GM12878 (cell line): ENCODE measurements around the gene PGC. TPM values are rescaled to one million over a fixed set of nuclear protein-coding genes. Genes with fewer than 3 reads are reported as not detected.
A peak's percentile ranks its signal among the peaks of the same experiment; 100 is the strongest.

Experiments
- ATAC-seq: fragments of 200-7000 bp; cut with Tn5 transposase; 3 replicates; pipeline ENCODE4 v1.9.1; 2020; ENCODE audit warnings: mild to moderate bottlenecking, moderate library complexity
- BruUV-seq: library from RNA; stranded (reverse); fragments of 400-500 nt; replicated peaks from 2 replicates; lab custom pipeline; 2021; lab: Mats Ljungman, UMichigan
- CTCF ChIA-PET: fragments of 300-600 bp; sonication (Branson Sonifier 250); formaldehyde crosslinking; extraction: SDS; loops from one replicate; lab custom pipeline; 2021; ENCODE audit warnings: inconsistent platforms; lab: Yijun Ruan, JAX
- POLR2A ChIA-PET: fragments of 350-600 bp; formaldehyde crosslinking; extraction: SDS; loops from one replicate; lab custom pipeline; 2021; ENCODE audit warnings: inconsistent platforms; lab: Charles Lee
- RAD21 ChIA-PET: fragments of 300-600 bp; sonication (Branson Sonifier 250); formaldehyde crosslinking; loops from one replicate; lab custom pipeline; 2023; ENCODE audit warnings: antibody characterized with exemption; ENCODE audit not compliant: unreplicated experiment; lab: Charles Lee
- SMC1A ChIA-PET: fragments of 300-600 bp; sonication (Branson Sonifier 250); formaldehyde crosslinking; loops from one replicate; lab custom pipeline; 2023; ENCODE audit not compliant: unreplicated experiment, uncharacterized antibody; lab: Charles Lee
- DNase-seq: peaks from one replicate; pipeline ENCODE4 v3.0.0-alpha.2; 2011; ENCODE audit warnings: low read depth, low spot score
- FAIRE-seq: peaks from 3 replicates; lab custom pipeline; 2011; peaks lifted over from hg19 to GRCh38; lab: Jason Lieb, UNC
- H2AFZ ChIP-seq: 2 replicates; pipeline ENCODE4 v1.6.0; 2011; ENCODE audit warnings: low read depth, low read length, control low read depth; ENCODE audit not compliant: control insufficient read depth
- H3K27ac ChIP-seq: 2 replicates; pipeline ENCODE4 v1.5.1; 2011; ENCODE audit warnings: control low read depth; ENCODE audit not compliant: control insufficient read depth, insufficient read depth
- H3K27me3 ChIP-seq, 2 experiments: replicated peaks in 1 of 2; 2 replicates each; pipeline versions ENCODE4 v1.6.0 to v1.6.1; 2011; ENCODE audit warnings: low read length in 1 of 2; ENCODE audit not compliant: control insufficient read depth in 2 of 2, insufficient read depth in 2 of 2
- H3K36me3 ChIP-seq, 2 experiments: 2 replicates each; pipeline ENCODE4 v1.5.1; 2011; ENCODE audit warnings: low read length in 1 of 2; ENCODE audit not compliant: control insufficient read depth in 2 of 2, insufficient read depth in 2 of 2
- H3K4me1 ChIP-seq: 2 replicates; pipeline ENCODE4 v1.6.1; 2011; ENCODE audit warnings: mild to moderate bottlenecking, low read length, moderate library complexity, mixed read lengths; ENCODE audit not compliant: control insufficient read depth, insufficient read depth
- H3K4me2 ChIP-seq: 2 replicates; pipeline ENCODE4 v1.6.0; 2011; ENCODE audit warnings: control low read depth; ENCODE audit not compliant: control insufficient read depth, insufficient read depth
- H3K4me3 ChIP-seq: fragments of 200-600 bp; sonication (generic); 2 replicates; pipeline ENCODE4 v1.5.1; 2016
- H3K79me2 ChIP-seq: 2 replicates; pipeline ENCODE4 v1.6.0; 2011; ENCODE audit warnings: low read length; ENCODE audit not compliant: control insufficient read depth, insufficient read depth
- H3K9ac ChIP-seq: 2 replicates; pipeline ENCODE4 v1.8.0; 2011; ENCODE audit warnings: low read length, control low read depth, mixed read lengths; ENCODE audit not compliant: control insufficient read depth, insufficient read depth
- H3K9me3 ChIP-seq: replicated peaks from 3 replicates; pipeline ENCODE4 v1.5.1; 2011; ENCODE audit warnings: mild to moderate bottlenecking, low read length; ENCODE audit not compliant: control insufficient read depth, insufficient read depth
- H4K20me1 ChIP-seq: 2 replicates; pipeline ENCODE4 v1.6.0; 2011; ENCODE audit not compliant: control insufficient read depth, insufficient read depth
- ATF7 ChIP-seq: fragments of 450-650 bp; IDR thresholded peaks from 2 replicates; pipeline ENCODE4 v1.6.1; 2016; ENCODE audit warnings: low read depth, mild to moderate bottlenecking
- EED ChIP-seq: sonication (generic); IDR thresholded peaks from 2 replicates; pipeline ENCODE4 v1.6.1; 2016; ENCODE audit warnings: antibody characterized with exemption, low read depth
- GABPA ChIP-seq: IDR thresholded peaks from 2 replicates; pipeline ENCODE4 v1.6.1; 2014; ENCODE audit warnings: antibody characterized with exemption, low read depth, mild to moderate bottlenecking, inconsistent platforms
- HDGF ChIP-seq: fragments of 450-650 bp; IDR thresholded peaks from 2 replicates; pipeline ENCODE4 v1.6.1; 2016; ENCODE audit warnings: antibody characterized with exemption
- LARP7 ChIP-seq: fragments of 450-650 bp; IDR thresholded peaks from 2 replicates; pipeline ENCODE4 v1.6.1; 2017; ENCODE audit warnings: mild to moderate bottlenecking
- MYB ChIP-seq: fragments of 150-350 bp; IDR thresholded peaks from 2 replicates; pipeline ENCODE4 v1.6.1; 2014; ENCODE audit warnings: mild to moderate bottlenecking, low read depth, low read length, borderline replicate concordance
- NFYB ChIP-seq: IDR thresholded peaks from 2 replicates; pipeline ENCODE4 v1.6.1; 2011; ENCODE audit warnings: low read depth, mild to moderate bottlenecking, low read length, improper control_type of control experiment, moderate library complexity; ENCODE audit not compliant: insufficient read depth
- NR2F1 ChIP-seq: fragments of 450-650 bp; conservative IDR thresholded peaks from 2 replicates; pipeline ENCODE4 v1.6.1; 2017; ENCODE audit warnings: mild to moderate bottlenecking
- PKNOX1 ChIP-seq: fragments of 450-650 bp; IDR thresholded peaks from 2 replicates; pipeline ENCODE4 v1.6.1; 2016; ENCODE audit warnings: mild to moderate bottlenecking
- RCOR1 ChIP-seq: conservative IDR thresholded peaks from 2 replicates; pipeline ENCODE4 v1.6.1; 2012; ENCODE audit warnings: low read depth, low read length, improper control_type of control experiment
- TAF1 ChIP-seq: IDR thresholded peaks from 2 replicates; pipeline ENCODE4 v1.6.1; 2011; ENCODE audit warnings: mild to moderate bottlenecking, low read depth, low read length, borderline replicate concordance
- WRNIP1 ChIP-seq: IDR thresholded peaks from 2 replicates; pipeline ENCODE4 v1.6.1; 2011; ENCODE audit warnings: low read depth, low read length, improper control_type of control experiment, borderline replicate concordance
- WGBS: methylation state at CpG from one replicate; pipeline ENCODE4 v1.1.6; 2016; ENCODE audit warnings: low lambda C conversion rate; ENCODE audit not compliant: insufficient replicate concordance, insufficient coverage; ENCODE audit errors: missing lambda C conversion rate; 5-methylcytosine and 5-hydroxymethylcytosine counted together
- in situ Hi-C: fragments of 300-500 bp; cut with MboI; formaldehyde crosslinking; loops from 9 replicates; pipeline ENCODE4 v1.14.3; 2018; ENCODE audit warnings: mixed read lengths
- intact Hi-C: fragments of 100-400 bp; cut with micrococcal nuclease; formaldehyde crosslinking; loops from one replicate; pipeline ENCODE4 v1.14.2; 2022; ENCODE audit not compliant: unreplicated experiment
- polyA plus RNA-seq, 11 experiments: library from polyadenylated mRNA; depleted of rRNA in 4 of 11; unstranded in 6 of 11; stranded (reverse) in 5 of 11; fragments of >200 nt; fragmentation: Nextera tagmentation in 4 of 11; fragmentation: Illumina TruSeq in 1 of 11; extraction: Ambion mirVana in 4 of 11; extraction: Trizol in 1 of 11; gene quantifications; 1 replicate in 1 of 11; 2 replicates in 10 of 11; pipeline versions ENCODE4 v1.2.1 to v1.2.3, GENCODE V29; 2011 to 2016; ENCODE audit warnings: inconsistent platforms in 2 of 11, missing spikeins in 2 of 11, low read depth in 1 of 11
- total RNA-seq, 4 experiments: library from RNA; depleted of rRNA in 3 of 4; stranded (reverse); fragments of >200 nt in 3 of 4; fragmentation: Illumina TruSeq in 1 of 4; extraction: Trizol in 1 of 4; gene quantifications; 2 replicates each; pipeline versions ENCODE4 v1.2.1 to v1.2.3, GENCODE V29; 2013 to 2021

Gene PGC
- total and polyA plus RNA-seq, 10 of the 15 experiments (the other 5 are each of a cell fraction or from before 2014, with no cell fraction given), result 0.26 TPM; not detected in 9

GRCh38 chr6:41769376-41769775 is 22.2 kb upstream of the PGC start:
- WGBS, result 91% methylated on average over 8 of the region's 8 CpGs
- BruUV-seq, result no TSS peak
- no peak for ATAC-seq

GRCh38 chr6:41768545-41769308 is 21.5 kb upstream of the PGC start:
- Histone ChIP-seq H4K20me1 (no peaks in the 10 kb centered on the region), H2AFZ (no peak overlapping the region), H3K4me3 (no peak overlapping the region), H3K4me2 (no peak overlapping the region), H3K27ac (no peak overlapping the region), H3K9ac (no peak overlapping the region), H3K79me2 (no peaks in the 10 kb centered on the region), H3K27me3 (no peaks in the 10 kb centered on the region), H3K9me3 (no peaks in the 10 kb centered on the region), H3K4me1 (peaks cover 9% of the 10 kb centered on the region), H3K36me3 (peaks cover 1 to 8% of the 10 kb centered on the region in 2 experiments; a peak in 2 of 4 replicates)
- DNase-seq (no peak), FAIRE-seq (no peak), ATAC-seq (peak; percentile 67)
- ChIA-PET POLR2A (interaction anchor here (0.6 kb wide), 1 partner anchor 20 kb away, joined by 3 read pairs; no protein-coding TSS in a partner anchor), CTCF (no interaction called here), RAD21 (no interaction called here), SMC1A (no interaction called here)
- TF ChIP-seq PKNOX1, result 0 out of 2 replicates have a peak, but pooled peaks have one; percentile 15
- TF ChIP-seq GABPA, result no peak
- intact Hi-C loops (no loop called here), in situ Hi-C loops (loop anchor here (5.0 kb wide), 1 partner anchor 166 kb away; no protein-coding TSS in a partner anchor)
- BruUV-seq, result no TSS peak
- 52% methylated on average over 10 of the region's 10 CpGs for WGBS

More at GRCh38 chr6:41769376-41769775, 22.2 kb upstream of the PGC start:
- Histone ChIP-seq H4K20me1 (no peaks in the 10 kb centered on the region), H2AFZ (no peak overlapping the region), H3K27me3 (no peaks in the 10 kb centered on the region), H3K4me2 (no peak overlapping the region), H3K4me3 (no peak overlapping the region), H3K4me1 (peaks cover 9% of the 10 kb centered on the region), H3K9me3 (no peaks in the 10 kb centered on the region), H3K79me2 (no peaks in the 10 kb centered on the region), H3K36me3 (peaks cover 1 to 8% of the 10 kb centered on the region in 2 experiments; a peak in 2 of 4 replicates), H3K9ac (no peak overlapping the region), H3K27ac (no peak overlapping the region)
- no peak for FAIRE-seq
- TF ChIP-seq MYB, result no peak
- no peak for TF ChIP-seq EED
- TF ChIP-seq LARP7, result no peak
- TF ChIP-seq ATF7, result no peak
- TF ChIP-seq WRNIP1, result no peak
- TF ChIP-seq RCOR1, result no peak
- TF ChIP-seq TAF1, result no peak
- TF ChIP-seq NR2F1, result no peak
- TF ChIP-seq NFYB, result no peak
- no peak for TF ChIP-seq HDGF
- POLR2A ChIA-PET, result no interaction called here
- SMC1A ChIA-PET, result no interaction called here
- CTCF ChIA-PET, result no interaction called here
- no peak for DNase-seq
- RAD21 ChIA-PET, result no interaction called here
- in situ Hi-C loops (loop anchor here (5.0 kb wide), 1 partner anchor 167 kb away; no protein-coding TSS in a partner anchor), intact Hi-C loops (no loop called here)
